Measurements from ENCODE around the gene WDR49. TPM values are rescaled to one million over a fixed set of nuclear protein-coding genes. Genes with fewer than 3 reads are reported as not detected.

The WDR49 gene
- total RNA-seq, 1 donor from 2014 or later = not detected

DNA sequence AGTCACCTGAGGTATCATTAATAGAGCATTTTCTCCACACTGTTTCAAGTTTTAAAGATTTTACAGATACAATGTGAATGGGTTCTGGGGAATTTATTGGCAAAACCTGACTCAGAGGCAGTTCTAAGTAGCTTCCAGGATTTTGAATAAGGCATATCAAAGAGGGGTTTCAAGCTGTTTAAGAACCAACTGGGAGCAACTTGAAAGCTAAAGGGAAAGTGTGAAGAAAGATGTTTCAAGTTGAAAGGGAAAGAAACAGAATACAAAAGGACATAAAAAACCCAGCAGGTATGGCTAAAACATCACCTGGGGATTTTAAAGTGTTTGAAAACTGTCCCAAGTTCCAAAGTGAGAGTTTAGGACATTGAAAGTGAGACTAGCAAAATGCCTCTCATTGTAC is 162.1 kb downstream of the WDR49 start:
- DNase-seq (ENCODE audit: low read depth) = no peak

- no peak for DNase-seq (ENCODE audit: low read depth)
These were observed 164.2 kb downstream of the WDR49 start for GRCh38 chr3:167489571-167489970.

- DNase-seq (ENCODE audit: low read depth) = no peak
These were observed 166.2 kb downstream of the WDR49 start for GRCh38 chr3:167487556-167487955.

DNA sequence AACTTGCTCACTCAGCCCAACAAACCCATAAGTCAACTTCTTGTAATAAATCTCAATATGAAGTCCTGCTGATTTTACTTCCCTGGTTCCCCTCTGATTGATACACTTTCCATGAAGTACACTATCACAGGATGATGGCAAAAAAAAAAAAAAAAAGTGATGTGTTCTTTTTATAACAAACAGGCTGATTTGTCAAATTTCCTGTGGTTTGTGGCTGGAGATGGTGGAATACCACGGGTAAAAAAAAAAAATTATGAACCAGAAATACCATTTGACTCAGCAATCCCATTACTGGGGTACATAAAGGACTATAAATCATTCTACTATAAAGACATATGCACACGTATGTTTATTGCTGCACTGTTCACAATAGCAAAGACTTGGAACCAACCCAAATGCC is 169.2 kb downstream of the WDR49 start:
- DNase-seq (ENCODE audit: low read depth) = no peak

GRCh38 chr3:167483708-167484475 is 169.8 kb downstream of the WDR49 start:
- no peak for DNase-seq (ENCODE audit: low read depth)

GRCh38 chr3:167481164-167481563 is 172.6 kb downstream of the WDR49 start:
- no peak for DNase-seq (ENCODE audit: low read depth)

- DNase-seq (ENCODE audit: low read depth) = no peak
These were observed 173.0 kb downstream of the WDR49 start for GRCh38 chr3:167480748-167481147.

GRCh38 chr3:167473863-167474262 is 179.9 kb downstream of the WDR49 start, which contains the start of gene SERPINI2:
SERPINI2 (minus strand) TSS chr3:167474042; CDS start chr3:167471834, 2,208 bp downstream.
- DNase-seq (ENCODE audit: low read depth) = no peak

GRCh38 chr3:167469381-167469780 is 184.4 kb downstream of the WDR49 start:
- no peak for DNase-seq (ENCODE audit: low read depth)

GRCh38 chr3:167467848-167468611 is 185.7 kb downstream of the WDR49 start:
- DNase-seq (ENCODE audit: low read depth) = no peak

- no peak for DNase-seq (ENCODE audit: low read depth)
These were observed 186.8 kb downstream of the WDR49 start for GRCh38 chr3:167466966-167467365.

DNA sequence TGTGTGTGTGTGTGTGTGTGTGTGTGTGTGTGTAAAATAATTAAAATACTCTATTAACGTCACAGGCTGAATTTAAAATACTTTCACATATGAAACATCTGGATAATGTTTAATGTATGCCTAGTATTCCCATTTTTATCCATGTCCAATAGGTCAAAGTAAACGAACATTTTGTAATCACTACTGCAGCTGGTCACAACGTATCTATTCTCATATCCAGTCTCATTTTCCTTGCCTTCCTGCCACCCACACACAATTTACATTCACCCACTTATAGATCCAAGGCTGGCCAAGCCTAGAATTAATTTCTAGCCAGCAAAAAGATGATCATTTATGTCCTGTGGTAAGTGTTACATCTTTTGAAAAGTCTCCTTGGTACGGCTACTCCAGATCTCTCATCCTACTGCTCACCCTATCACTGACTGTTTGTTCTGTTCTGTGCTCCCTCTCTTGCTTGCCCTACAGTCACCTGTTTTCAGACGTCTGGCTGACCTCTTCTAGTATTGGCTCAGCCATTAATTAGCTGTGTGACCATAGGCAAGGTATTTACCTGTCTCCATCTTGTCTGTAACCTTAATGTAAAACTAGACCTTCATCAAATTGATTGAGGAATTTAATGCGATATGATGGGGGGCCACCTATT is 197.5 kb downstream of the WDR49 start:
- no peak for DNase-seq (ENCODE audit: low read depth)

- no peak for DNase-seq (ENCODE audit: low read depth)
These were observed 199.9 kb downstream of the WDR49 start for GRCh38 chr3:167453815-167454214.

- no peak for DNase-seq (ENCODE audit: low read depth)
These were observed 202.5 kb downstream of the WDR49 start for GRCh38 chr3:167451282-167451681.

- no peak for DNase-seq (ENCODE audit: low read depth)
These were observed 203.1 kb downstream of the WDR49 start for GRCh38 chr3:167450675-167451074.

- DNase-seq (ENCODE audit: low read depth) = no peak
These were observed 203.5 kb downstream of the WDR49 start for GRCh38 chr3:167450195-167450594.

GRCh38 chr3:167445491-167445890 is 208.3 kb downstream of the WDR49 start:
- DNase-seq (ENCODE audit: low read depth) = no peak

- no peak for DNase-seq (ENCODE audit: low read depth)
These were observed 212.5 kb downstream of the WDR49 start for GRCh38 chr3:167441256-167441655.

GRCh38 chr3:167437428-167438139 is 216.2 kb downstream of the WDR49 start:
- DNase-seq (ENCODE audit: low read depth) = no peak

All from myocyte (in vitro differentiated cells).